Activated T-cell treated with anti-CD3 and anti-CD28 coated beads for 1 hour (primary cell): ENCODE measurements around the gene SLC38A10.
"Not testable (repeated sequence)": the region's sequence is repeated elsewhere in the genome, so short reads cannot be mapped to it uniquely, and the experiment has no call there.

ENCODE experiments used
- DNase-seq: peaks from one replicate; pipeline ENCODE4 v3.0.0-alpha.2; 2020; ENCODE audit warnings: low read depth

Gene SLC38A10

GRCh38 chr17:81230043-81230820 lies 64.9 kb downstream of the SLC38A10 start:
- no peak for DNase-seq

DNA sequence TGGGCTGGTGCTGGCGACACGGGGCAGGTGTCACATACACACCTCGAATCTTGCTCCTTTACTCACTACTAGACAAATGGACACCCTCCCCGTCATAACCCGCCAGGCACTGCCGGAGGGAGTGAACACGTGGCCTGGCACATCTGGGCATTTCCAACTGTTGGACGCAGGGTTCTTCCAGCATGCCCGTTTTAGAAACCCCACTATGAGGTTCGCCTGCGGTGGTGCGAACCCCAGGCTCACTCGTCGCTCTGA lies 65.5 kb downstream of the SLC38A10 start:
- no peak for DNase-seq

- no peak for DNase-seq
Observed at GRCh38 chr17:81228834-81229665, 66.1 kb downstream of the SLC38A10 start.

GRCh38 chr17:81228420-81228819 lies 66.7 kb downstream of the SLC38A10 start:
- no peak for DNase-seq

DNA sequence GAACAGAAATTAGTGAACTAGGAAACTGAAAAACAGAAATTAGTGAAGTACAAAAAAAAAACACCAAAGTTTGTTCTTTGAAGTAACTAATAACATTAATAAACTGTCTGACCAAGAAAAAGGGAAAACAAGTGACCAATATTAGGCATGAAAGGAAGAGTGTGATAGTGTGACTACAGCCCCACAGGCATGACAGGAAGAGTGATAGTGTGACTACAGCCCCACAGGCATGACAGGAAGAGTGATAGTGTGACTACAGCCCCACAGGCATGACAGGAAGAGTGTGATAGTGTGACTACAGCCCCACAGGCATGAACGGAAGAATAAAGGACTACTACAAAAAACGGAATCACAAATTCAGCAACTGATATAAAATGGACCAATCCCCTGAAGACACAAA lies 67.5 kb downstream of the SLC38A10 start:
- DNase-seq, result not testable (repeated sequence)

DNA sequence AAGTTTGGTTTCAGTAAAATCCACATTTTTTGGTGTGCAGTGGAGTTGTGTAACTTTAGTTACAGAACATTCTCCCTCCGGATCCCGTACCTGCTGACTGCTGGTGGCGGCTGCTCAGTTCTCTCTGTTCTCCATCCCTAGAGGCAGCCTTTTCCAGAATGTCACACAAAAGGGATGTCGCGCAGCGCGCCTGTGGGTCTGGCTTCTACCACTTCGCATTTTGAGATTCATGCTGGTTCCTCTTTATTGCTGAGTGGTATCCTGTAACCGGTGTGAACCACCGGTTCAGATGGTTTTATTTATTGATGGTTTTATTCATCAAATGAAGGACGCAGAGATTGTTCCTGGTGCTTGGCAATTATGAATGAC lies 71.4 kb downstream of the SLC38A10 start:
- DNase-seq, result no peak

DNA sequence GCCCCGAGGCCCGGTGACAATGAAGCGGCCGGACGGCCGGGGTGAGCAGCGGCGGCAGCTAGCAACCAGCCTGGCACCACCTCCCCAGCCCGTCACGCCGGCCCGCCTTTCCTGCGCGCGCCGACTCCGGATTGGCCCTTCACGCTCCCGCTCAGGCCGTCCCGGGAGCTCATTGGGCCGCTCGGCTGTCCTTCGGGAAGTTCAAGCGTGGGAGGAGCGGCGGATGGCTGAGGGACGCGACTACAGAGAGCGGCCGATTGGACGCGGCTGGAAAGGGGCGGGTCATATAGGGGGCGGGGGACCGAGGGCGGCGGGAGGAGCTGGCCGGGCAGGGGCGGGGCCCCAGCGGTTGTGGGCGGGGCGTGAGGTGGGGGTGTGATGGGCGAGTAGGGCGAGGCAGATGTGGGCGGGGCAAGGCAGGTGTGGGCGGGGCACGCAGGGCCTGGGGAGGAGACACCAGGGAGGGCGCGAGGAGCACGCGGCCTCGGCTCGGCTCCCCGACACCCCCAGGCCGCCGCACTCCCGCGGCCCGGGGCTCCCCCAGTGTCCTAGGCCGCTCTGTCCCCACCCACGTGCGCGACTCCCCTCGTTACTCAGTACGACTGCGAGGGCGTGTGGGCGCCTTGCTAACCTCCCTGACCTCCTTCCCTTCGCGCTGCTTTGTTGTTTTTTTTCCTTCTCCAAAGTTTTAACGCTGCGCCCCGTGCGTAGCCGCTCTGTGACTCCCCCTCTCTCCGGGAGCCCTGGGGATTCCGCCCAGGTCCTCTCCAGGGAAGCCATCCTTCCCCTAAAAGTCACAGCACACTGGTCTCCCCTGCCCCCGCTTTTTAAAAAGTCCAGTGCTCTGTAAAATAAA lies 72.0 kb downstream of the SLC38A10 start, which contains the start of gene CEP131:
TSS of gene CEP131 (minus strand) at position 60 of the 856 bp plus-strand sequence. CDS start 2,909 bp downstream, outside the sequence.
- peak; percentile 100 for DNase-seq

- DNase-seq, result no peak
Observed at GRCh38 chr17:81222620-81222905, 72.5 kb downstream of the SLC38A10 start.

DNA sequence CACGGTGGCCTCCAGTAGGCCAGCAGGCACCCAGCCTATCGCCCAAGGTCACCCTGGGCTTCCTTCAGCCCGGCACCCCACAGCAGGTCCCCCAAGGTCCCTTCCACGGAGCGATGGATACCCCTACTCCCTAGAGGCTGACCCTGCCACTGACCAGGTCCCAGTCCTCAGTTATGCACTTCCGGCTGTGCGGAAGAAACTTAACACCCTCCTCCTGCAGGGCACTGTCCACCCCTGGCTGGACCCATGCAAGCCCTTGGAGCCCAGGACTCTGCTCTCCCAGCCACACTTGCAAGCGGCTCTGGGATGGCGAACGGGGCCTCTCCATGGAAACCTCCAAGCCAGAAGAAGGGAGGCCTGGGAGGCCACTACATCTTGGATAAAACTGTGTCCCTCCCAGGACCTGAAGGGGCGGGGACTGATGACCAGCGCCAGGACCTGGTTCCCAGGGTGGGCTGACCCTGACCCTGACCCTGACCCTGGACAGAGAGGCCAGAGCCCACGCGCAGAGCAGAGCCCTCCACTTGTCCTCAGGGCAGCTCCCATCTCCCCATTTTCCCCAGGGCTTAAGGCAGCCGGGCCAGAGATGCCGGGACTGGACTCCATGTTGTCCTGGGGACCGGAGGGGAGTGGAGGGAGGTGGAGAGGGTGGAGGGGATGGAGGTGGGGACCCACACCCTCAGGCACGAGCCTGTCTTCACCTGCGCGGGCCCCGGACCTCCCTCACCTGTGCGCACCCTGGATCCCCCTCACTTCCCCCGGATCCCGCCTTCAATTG lies 73.1 kb downstream of the SLC38A10 start:
- no peak for DNase-seq

DNA sequence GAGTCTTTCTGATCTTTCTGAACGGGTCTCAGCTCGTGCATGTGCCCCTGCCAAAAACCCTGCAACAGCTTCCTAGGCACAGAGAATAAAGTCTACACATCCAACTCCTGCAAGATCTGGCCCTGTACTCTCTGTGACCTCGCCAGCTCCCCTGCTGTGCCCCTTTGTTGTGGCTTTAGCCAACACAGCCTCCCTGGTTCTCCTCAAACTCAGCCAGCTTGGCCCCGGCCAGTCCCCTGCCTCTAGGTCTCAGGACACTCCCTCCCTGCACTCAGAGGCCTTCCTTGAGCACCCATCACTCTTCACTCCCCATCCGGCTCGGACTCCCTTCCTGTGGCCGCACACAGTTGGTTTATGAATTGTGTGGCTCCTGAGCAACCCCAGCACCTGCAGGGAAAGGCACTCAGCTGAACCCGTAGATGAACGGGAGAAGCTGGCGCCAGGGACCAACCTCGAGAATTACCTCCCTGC lies 73.7 kb downstream of the SLC38A10 start:
- DNase-seq, result no peak

DNA sequence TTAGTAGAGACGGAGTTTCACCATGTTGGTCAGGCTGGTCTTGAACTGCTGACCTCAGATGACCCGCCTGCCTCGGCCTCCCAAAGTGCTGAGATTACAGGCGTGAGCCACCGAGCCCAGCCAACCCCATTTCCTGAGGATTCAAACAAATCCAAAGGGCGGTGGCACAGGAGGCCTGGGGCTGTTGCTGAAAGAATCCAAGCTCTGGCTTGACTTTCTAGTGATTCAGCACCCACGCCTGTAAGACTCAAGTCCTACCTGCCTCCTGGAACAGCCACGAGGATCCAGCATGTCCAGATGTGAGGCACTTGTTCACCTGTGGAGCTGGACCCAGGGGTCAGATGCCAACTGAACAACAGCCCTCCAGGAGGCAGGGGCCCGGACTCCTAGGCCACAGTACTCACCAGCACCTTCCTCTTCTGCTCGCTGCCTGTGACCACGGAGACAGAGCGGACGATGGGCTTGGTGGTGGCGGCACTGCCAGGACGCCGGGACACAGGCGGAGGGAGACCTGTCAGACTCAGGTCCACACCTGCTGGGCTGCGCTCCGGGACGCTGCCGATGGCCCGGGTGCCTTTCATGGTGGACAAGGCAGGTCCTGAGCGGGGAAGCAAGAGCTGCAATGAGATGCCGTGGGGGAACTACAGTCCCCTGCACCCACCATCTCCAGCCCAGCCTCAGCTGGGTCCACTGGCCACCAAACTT lies 75.5 kb downstream of the SLC38A10 start:
- DNase-seq, result no peak

DNA sequence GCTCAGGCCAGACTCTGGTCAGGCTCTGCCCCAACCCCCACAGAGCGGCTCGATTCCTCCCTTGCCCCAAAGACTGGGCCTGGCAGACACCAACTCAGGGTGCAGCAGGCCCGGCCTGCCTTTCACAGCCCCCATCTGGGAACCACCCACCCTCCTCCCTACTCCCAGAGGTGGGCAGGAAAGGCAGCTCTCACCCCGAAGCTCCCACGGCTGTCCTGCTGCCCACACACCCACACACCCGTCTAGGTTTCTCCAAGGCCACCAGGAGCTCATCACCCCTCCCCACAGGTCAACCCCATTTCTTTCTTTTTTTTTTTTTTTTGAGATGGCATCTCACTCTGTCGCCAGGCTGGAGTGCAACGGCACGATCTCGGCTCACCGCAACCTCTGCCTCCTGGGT lies 76.1 kb downstream of the SLC38A10 start:
- DNase-seq, result no peak

DNA sequence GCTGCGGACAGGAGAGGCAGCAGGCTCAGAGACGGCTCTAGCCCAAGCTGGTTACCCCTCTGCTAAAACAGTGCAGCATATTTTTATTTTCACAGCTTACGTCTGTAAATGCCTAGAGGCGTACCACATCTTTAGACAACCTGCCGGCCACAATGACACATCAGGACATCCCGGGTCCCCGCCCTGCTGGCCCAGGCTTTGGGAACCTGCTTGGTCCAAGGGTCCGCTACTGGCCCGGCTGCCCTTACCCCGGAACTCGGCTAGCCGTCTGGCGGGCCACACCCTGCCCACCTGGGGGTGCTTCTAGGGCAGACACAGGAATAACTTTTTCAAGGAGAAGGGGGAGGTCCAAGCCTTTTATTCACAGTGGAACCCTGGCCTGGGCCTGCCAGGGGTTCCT lies 76.6 kb downstream of the SLC38A10 start:
- no peak for DNase-seq

DNA sequence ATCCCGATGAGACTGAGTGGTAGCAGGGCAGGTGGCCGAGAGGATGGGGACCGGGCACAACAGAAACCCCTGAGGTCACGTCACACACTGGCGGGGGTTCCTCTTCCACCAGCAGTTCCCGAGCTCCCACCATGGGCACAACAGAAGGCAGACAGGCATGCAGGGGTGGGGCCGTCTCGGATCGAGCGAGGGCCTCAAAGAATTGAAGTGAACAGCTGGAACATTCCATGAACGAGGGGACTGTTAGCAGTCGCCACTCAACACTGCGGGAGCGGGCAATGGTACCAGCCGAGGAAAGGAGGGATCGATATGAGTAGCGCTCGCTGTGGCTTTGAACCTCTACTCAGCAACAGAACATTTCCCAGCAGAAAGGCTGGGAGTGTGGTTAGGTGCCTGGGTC lies 77.6 kb downstream of the SLC38A10 start:
- DNase-seq, result no peak

- no peak for DNase-seq
Observed at GRCh38 chr17:81213978-81214377, 81.1 kb downstream of the SLC38A10 start.

GRCh38 chr17:81212365-81212764 lies 82.7 kb downstream of the SLC38A10 start:
- no peak for DNase-seq

- no peak for DNase-seq
Observed at GRCh38 chr17:81210868-81211267, 84.2 kb downstream of the SLC38A10 start.

GRCh38 chr17:81210466-81210865 lies 84.6 kb downstream of the SLC38A10 start:
- DNase-seq, result no peak

DNA sequence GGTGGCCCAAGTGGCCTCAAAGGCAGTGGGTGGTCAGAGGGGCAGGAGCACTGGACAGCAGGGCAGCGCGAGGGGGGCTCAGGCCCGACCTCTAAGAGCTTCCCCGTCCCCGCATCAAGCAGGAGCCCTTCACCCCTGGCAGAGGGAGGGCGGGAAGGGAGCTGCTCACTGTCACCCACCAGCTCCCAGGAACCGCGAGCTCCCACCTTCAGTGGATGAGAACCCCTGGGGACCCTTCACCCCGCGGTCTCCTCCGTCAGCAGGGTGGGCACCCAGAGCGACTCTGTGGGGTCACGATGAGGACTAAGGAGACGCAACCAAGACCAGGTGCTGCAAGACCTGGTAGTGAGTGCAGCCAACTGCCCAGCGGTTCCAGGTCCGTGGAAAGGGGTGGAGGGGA lies 86.0 kb downstream of the SLC38A10 start:
- DNase-seq, result no peak

DNA sequence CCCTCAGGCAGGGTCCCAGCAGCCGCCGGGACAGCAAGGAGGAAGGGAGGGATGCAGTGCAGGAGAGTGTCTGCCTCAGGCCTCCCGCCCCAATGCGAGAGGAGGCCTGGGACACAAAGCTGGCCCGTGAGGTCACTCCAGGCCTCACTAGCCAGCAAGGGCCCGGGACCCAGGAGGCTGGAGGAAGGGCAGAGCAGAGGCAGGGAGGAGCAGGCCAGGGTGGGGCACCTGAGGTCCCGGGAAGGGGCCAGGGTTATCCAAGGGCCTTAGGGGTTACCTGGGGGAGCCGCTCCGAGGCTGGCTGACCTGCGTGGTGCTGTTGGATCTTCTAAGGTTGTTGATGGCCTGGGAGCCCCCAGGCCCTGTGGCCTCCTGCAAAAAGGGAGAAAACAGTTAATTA lies 86.5 kb downstream of the SLC38A10 start:
- DNase-seq, result no peak
